ENCODE data around the gene ANKUB1. TPM values are rescaled to one million over a fixed set of nuclear protein-coding genes. Genes with fewer than 3 reads are reported as not detected.

The ANKUB1 gene
- total and polyA plus RNA-seq, 7 donors: 2.9 TPM; not detected in 6

DNA sequence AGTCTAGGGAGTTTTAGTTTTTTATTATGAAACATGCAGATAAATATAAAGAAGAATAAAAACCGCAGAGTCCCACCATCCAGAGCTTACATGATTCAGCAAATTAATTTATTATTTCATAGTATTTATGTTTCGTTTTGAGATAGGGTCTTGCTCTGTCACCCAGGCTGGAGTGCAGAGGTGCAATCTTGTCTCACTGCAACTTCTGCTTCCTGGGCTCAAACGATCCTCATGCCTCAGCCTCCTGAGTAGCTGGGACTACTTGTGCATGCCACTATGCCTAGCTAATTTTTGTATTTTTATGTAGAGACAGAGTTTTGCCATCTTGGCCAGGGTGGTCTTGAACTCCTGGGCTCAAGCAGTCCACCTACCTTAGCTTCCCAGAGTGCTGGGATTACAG is 34.3 kb upstream of the ANKUB1 start:
- 78 to 87% (median 80%) methylated on average over 3 of the region's 3 CpGs for WGBS, 3 donors
- H3K9me3 ChIP-seq: peaks cover 18% of the 10 kb centered on the region
- no peak overlapping the region for H3K4me3 ChIP-seq
- peaks cover 32% of the 10 kb centered on the region for H3K4me1 ChIP-seq
- DNase-seq (no peak), ATAC-seq (no peak)
- TF ChIP-seq, protein P1, sequence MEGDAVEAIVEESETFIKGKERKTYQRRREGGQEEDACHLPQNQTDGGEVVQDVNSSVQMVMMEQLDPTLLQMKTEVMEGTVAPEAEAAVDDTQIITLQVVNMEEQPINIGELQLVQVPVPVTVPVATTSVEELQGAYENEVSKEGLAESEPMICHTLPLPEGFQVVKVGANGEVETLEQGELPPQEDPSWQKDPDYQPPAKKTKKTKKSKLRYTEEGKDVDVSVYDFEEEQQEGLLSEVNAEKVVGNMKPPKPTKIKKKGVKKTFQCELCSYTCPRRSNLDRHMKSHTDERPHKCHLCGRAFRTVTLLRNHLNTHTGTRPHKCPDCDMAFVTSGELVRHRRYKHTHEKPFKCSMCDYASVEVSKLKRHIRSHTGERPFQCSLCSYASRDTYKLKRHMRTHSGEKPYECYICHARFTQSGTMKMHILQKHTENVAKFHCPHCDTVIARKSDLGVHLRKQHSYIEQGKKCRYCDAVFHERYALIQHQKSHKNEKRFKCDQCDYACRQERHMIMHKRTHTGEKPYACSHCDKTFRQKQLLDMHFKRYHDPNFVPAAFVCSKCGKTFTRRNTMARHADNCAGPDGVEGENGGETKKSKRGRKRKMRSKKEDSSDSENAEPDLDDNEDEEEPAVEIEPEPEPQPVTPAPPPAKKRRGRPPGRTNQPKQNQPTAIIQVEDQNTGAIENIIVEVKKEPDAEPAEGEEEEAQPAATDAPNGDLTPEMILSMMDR (IDR thresholded peaks at IDR 0.05): no peak
- H3K27ac ChIP-seq: no peak overlapping the region
- no peaks in the 10 kb centered on the region for H3K36me3 ChIP-seq (ENCODE audit: insufficient read depth in 1 of 2, low read depth in 1 of 2)
- intact Hi-C loops (cut with DNase I): no loop called here
- H3K27me3 ChIP-seq (ENCODE audit: insufficient read depth in 3 of 3, low read length in 2 of 3): no peaks in the 10 kb centered on the region

DNA sequence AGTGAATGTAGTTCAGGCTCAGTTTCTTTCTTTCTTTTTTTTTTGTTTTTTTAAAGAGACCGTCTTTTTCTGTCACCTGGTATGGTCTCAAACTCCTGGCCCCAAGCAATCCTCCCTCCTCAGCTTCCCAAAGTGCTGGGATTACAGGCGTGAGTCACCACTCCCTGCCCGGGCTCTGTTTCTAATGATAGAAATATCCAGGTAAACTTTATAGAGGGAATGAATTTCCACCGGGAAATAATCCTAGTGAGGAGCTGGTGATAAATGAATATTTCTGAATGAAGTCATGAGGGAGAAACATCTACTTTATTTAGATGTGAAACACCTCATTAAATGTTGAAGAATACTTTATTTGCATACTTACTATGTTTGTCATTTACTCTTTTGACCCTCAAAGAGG is 27.8 kb upstream of the ANKUB1 start:
- no peak overlapping the region for H3K4me3 ChIP-seq
- DNase-seq: no peak
- H3K9me3 ChIP-seq: peaks cover 8% of the 10 kb centered on the region
- 42 to 62% (median 50%) methylated on average over 4 of the region's 4 CpGs for WGBS, 3 donors
- H3K4me1 ChIP-seq: peaks cover 67% of the 10 kb centered on the region
- peak in 3 of 4 donors; percentile 55 to 70 (median 60) for ATAC-seq
- TF ChIP-seq, protein P1 (IDR thresholded peaks at IDR 0.05): no peak
- no peak overlapping the region for H3K27ac ChIP-seq
- intact Hi-C loops (cut with DNase I): no loop called here
- no peaks in the 10 kb centered on the region for H3K27me3 ChIP-seq (ENCODE audit: insufficient read depth in 3 of 3, low read length in 2 of 3)
- no peaks in the 10 kb centered on the region for H3K36me3 ChIP-seq (ENCODE audit: insufficient read depth in 1 of 2, low read depth in 1 of 2)

DNA sequence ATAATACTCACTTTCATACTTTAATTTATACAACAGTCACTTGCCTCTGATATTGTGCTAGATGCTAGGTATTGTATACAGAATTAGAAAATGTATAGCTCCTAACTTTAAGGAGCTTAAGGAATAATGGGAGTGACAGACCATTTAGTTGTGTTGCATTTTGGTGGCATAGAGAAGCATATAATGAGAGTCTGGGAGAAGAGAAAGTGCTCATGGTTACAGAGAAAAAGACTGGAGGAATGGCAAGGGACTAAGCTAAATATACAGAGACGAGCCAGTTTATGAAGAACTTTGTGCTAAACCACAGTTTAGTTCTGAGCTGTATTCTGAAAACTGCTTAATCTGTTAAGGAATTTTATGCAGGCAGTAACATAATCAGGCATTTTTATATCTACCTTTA is 27.1 kb upstream of the ANKUB1 start:
- DNase-seq (no peak), ATAC-seq (no peak)
- intact Hi-C loops (cut with DNase I): no loop called here
- WGBS, 3 donors: 77 to 79% (median 79%) methylated on average over 1 of the region's 1 CpG
- Histone ChIP-seq H3K4me3 (no peak overlapping the region), H3K36me3 (ENCODE audit: insufficient read depth in 1 of 2, low read depth in 1 of 2) (no peaks in the 10 kb centered on the region), H3K27me3 (ENCODE audit: insufficient read depth in 3 of 3, low read length in 2 of 3) (no peaks in the 10 kb centered on the region), H3K27ac (no peak overlapping the region), H3K9me3 (peaks cover 6% of the 10 kb centered on the region), H3K4me1 (peaks cover 73% of the 10 kb centered on the region)
- TF ChIP-seq, protein P1 (IDR thresholded peaks at IDR 0.05): no peak

DNA sequence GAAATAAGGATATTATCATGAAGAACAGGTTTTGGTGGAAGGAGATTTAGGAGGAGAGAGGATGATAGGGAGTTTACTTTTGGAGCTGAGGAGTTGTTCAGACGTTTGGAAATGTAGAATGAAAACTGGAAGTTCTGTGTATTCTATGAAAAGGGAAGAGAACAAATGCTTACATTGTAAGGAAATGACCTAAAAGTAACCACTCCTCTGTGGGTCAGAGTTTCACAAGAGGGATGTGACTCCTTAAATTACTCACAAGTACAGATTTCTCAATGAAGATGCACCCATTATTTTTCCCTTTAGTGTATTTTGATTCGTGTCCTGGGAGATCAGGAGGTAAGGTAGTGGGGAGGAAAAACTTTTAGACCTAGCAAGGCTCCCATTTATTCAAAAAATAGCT is 24.6 kb upstream of the ANKUB1 start:
- H3K27me3 ChIP-seq (ENCODE audit: insufficient read depth in 3 of 3, low read length in 2 of 3): no peaks in the 10 kb centered on the region
- 43 to 74% (median 56%) methylated on average over 2 of the region's 2 CpGs for WGBS, 3 donors
- no peaks in the 10 kb centered on the region for H3K36me3 ChIP-seq (ENCODE audit: insufficient read depth in 1 of 2, low read depth in 1 of 2)
- no peaks in the 10 kb centered on the region for H3K9me3 ChIP-seq
- ATAC-seq (no peak), DNase-seq (no peak)
- TF ChIP-seq, protein P1 (IDR thresholded peaks at IDR 0.05): no peak
- peaks cover 74% of the 10 kb centered on the region for H3K4me1 ChIP-seq
- intact Hi-C loops (cut with DNase I): no loop called here
- H3K27ac ChIP-seq: peak overlapping the region; percentile 17
- peak overlapping the region; percentile 95 for H3K4me3 ChIP-seq

DNA sequence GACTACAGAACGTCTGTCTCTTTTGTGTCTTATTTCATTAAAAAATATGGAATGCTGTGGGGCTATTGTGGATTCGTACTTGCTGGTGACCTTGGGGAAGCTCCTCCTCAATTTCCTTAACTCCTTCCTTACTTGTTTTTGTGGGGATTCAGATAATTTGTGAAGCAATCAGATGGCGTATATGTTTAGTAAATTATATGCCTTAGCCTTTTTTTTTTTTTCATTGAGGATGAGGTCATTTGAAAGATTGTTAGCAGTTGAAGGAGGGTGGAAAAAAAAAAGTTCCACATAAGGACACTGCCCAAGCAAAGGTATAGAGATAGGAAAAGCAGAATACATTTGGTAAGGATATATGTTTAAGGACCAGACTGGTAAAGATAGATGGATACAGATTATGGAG is 24.0 kb upstream of the ANKUB1 start:
- no peak overlapping the region for H3K27ac ChIP-seq
- TF ChIP-seq, protein P1 (IDR thresholded peaks at IDR 0.05): no peak
- H3K4me1 ChIP-seq: peaks cover 77% of the 10 kb centered on the region
- DNase-seq: no peak
- H3K4me3 ChIP-seq: peak overlapping the region; percentile 95
- no peaks in the 10 kb centered on the region for H3K27me3 ChIP-seq (ENCODE audit: insufficient read depth in 3 of 3, low read length in 2 of 3)
- no peak for ATAC-seq
- no peaks in the 10 kb centered on the region for H3K9me3 ChIP-seq
- H3K36me3 ChIP-seq (ENCODE audit: insufficient read depth in 1 of 2, low read depth in 1 of 2): no peaks in the 10 kb centered on the region
- WGBS, 3 donors: 38 to 49% (median 40%) methylated on average over 3 of the region's 3 CpGs
- intact Hi-C loops (cut with DNase I): no loop called here
